H9 (cell line): Measurements from ENCODE around the gene MAP2K7. TPM values are rescaled to one million over a fixed set of nuclear protein-coding genes. Genes with fewer than 3 reads are reported as not detected.

ENCODE experiments used
- DNase-seq: peaks from one replicate; pipeline ENCODE4 v3.0.0-alpha.2; 2017
- H2AFZ ChIP-seq: one replicate; pipeline ENCODE4 v1.6.1; 2013; ENCODE audit warnings: mild to moderate bottlenecking, low read length, control low read depth, moderate library complexity
- H2AK5ac ChIP-seq: 2 replicates; pipeline ENCODE4 v1.6.1; 2013; ENCODE audit warnings: low read length, control low read depth, mixed read lengths; ENCODE audit not compliant: insufficient read length
- H2BK120ac ChIP-seq: one replicate; pipeline ENCODE4 v1.6.1; 2013; ENCODE audit warnings: low read depth, mild to moderate bottlenecking, low read length, control low read depth, inconsistent platforms; ENCODE audit not compliant: poor library complexity, severe bottlenecking
- H2BK12ac ChIP-seq: 2 replicates; pipeline ENCODE4 v1.6.1; 2013; ENCODE audit warnings: low read length, control low read depth, mixed read lengths, low read depth; ENCODE audit not compliant: insufficient read length
- H2BK15ac ChIP-seq: 2 replicates; pipeline ENCODE4 v1.6.1; 2013; ENCODE audit warnings: low read depth, low read length, control low read depth
- H2BK20ac ChIP-seq: one replicate; pipeline ENCODE4 v1.6.1; 2013; ENCODE audit warnings: low read depth, mild to moderate bottlenecking, low read length, control low read depth, inconsistent platforms; ENCODE audit not compliant: poor library complexity, severe bottlenecking
- H2BK5ac ChIP-seq: 2 replicates; pipeline ENCODE4 v1.6.1; 2013; ENCODE audit warnings: low read length, control low read depth, mixed read lengths; ENCODE audit not compliant: insufficient read length
- H3K14ac ChIP-seq: 2 replicates; pipeline ENCODE4 v1.6.1; 2013; ENCODE audit warnings: low read length, control low read depth; ENCODE audit not compliant: insufficient read depth
- H3K18ac ChIP-seq: 2 replicates; pipeline ENCODE4 v1.6.1; 2013; ENCODE audit warnings: low read depth, mild to moderate bottlenecking, mixed read lengths, low read length, control low read depth; ENCODE audit not compliant: insufficient read length
- H3K23ac ChIP-seq: 2 replicates; pipeline ENCODE4 v1.6.1; 2013; ENCODE audit warnings: low read length, control low read depth, mixed read lengths, low read depth; ENCODE audit not compliant: insufficient read length
- H3K23me2 ChIP-seq: 2 replicates; pipeline ENCODE4 v1.6.1; 2013; ENCODE audit warnings: low read depth, mild to moderate bottlenecking, mixed read lengths, low read length, control low read depth; ENCODE audit not compliant: insufficient read length, poor library complexity, severe bottlenecking
- H3K27ac ChIP-seq: 2 replicates; pipeline ENCODE4 v1.5.1; 2013; ENCODE audit warnings: low read length, control low read depth, mixed read lengths, low read depth; ENCODE audit not compliant: insufficient read length
- H3K27me3 ChIP-seq: 2 replicates; pipeline ENCODE4 v1.6.1; 2013; ENCODE audit warnings: low read length, control low read depth, inconsistent platforms; ENCODE audit not compliant: insufficient read depth
- H3K4ac ChIP-seq: 2 replicates; pipeline ENCODE4 v1.6.1; 2013; ENCODE audit warnings: low read depth, mild to moderate bottlenecking, control low read depth, inconsistent platforms, low read length, moderate library complexity
- H3K4me1 ChIP-seq: 2 replicates; pipeline ENCODE4 v1.6.1; 2013; ENCODE audit warnings: low read length, control low read depth, inconsistent platforms; ENCODE audit not compliant: insufficient read depth
- H3K4me2 ChIP-seq: 2 replicates; pipeline ENCODE4 v1.6.1; 2013; ENCODE audit warnings: low read length, control low read depth, mixed read lengths; ENCODE audit not compliant: insufficient read length, insufficient read depth
- H3K56ac ChIP-seq: 2 replicates; pipeline ENCODE4 v1.6.1; 2013; ENCODE audit warnings: low read depth, mild to moderate bottlenecking, mixed read lengths, low read length, control low read depth; ENCODE audit not compliant: insufficient read length
- H3K79me1 ChIP-seq: 2 replicates; pipeline ENCODE4 v1.6.1; 2013; ENCODE audit warnings: low read depth, mild to moderate bottlenecking, moderate library complexity, low read length, control low read depth, inconsistent platforms; ENCODE audit not compliant: insufficient read depth, poor library complexity, severe bottlenecking
- H3K79me2 ChIP-seq: 2 replicates; pipeline ENCODE4 v1.6.1; 2013; ENCODE audit warnings: low read length, control low read depth, inconsistent platforms; ENCODE audit not compliant: insufficient read depth
- H3K9ac ChIP-seq: 2 replicates; pipeline ENCODE4 v1.6.1; 2013; ENCODE audit warnings: low read length, control low read depth, mixed read lengths; ENCODE audit not compliant: insufficient read length; ENCODE audit errors: extremely low read depth
- H3K9me3 ChIP-seq: one replicate; pipeline ENCODE4 v1.6.1; 2013; ENCODE audit warnings: low read depth, low read length, inconsistent platforms; ENCODE audit not compliant: control insufficient read depth
- H3T11ph ChIP-seq: one replicate; pipeline ENCODE4 v1.6.1; 2013; ENCODE audit warnings: mild to moderate bottlenecking, low read length, control low read depth, inconsistent platforms
- H4K20me1 ChIP-seq: one replicate; pipeline ENCODE4 v1.6.1; 2013; ENCODE audit not compliant: control insufficient read depth, insufficient read length, insufficient read depth
- H4K5ac ChIP-seq: 2 replicates; pipeline ENCODE4 v1.6.1; 2013; ENCODE audit warnings: low read depth, mild to moderate bottlenecking, mixed read lengths, low read length, control low read depth; ENCODE audit not compliant: insufficient read length
- H4K8ac ChIP-seq: replicated peaks from 2 replicates; pipeline ENCODE4 v1.6.1; 2013; ENCODE audit warnings: low read length, control low read depth, mixed read lengths, low read depth; ENCODE audit not compliant: insufficient read length
- H4K91ac ChIP-seq: 2 replicates; pipeline ENCODE4 v1.6.1; 2013; ENCODE audit warnings: low read depth, mild to moderate bottlenecking, moderate library complexity, mixed read lengths, low read length, control low read depth; ENCODE audit not compliant: insufficient read length
- H3K27ac Mint-ChIP-seq, 3 experiments: 2 replicates in 2 of 3; 3 replicates in 1 of 3; pipeline ENCODE4 v1.8.0; 2020 to 2021; ENCODE audit warnings: mixed read lengths in 3 of 3, mild to moderate bottlenecking in 1 of 3, moderate library complexity in 1 of 3
- H3K27me3 Mint-ChIP-seq: 2 replicates; pipeline ENCODE4 v1.8.0; 2021; ENCODE audit warnings: low read depth, mild to moderate bottlenecking, moderate library complexity, mixed read lengths
- H3K36me3 Mint-ChIP-seq, 3 experiments: 2 replicates in 2 of 3; 3 replicates in 1 of 3; pipeline ENCODE4 v1.8.0; 2020 to 2021; ENCODE audit warnings: low read depth in 3 of 3, mixed read lengths in 3 of 3; ENCODE audit not compliant: insufficient read depth in 1 of 3
- H3K4me1 Mint-ChIP-seq, 2 experiments: 2 replicates each; pipeline ENCODE4 v1.8.0; 2020; ENCODE audit warnings: mixed read lengths in 2 of 2
- H3K4me3 Mint-ChIP-seq, 2 experiments: 2 replicates in 1 of 2; 3 replicates in 1 of 2; pipeline ENCODE4 v1.8.0; 2020 to 2021; ENCODE audit warnings: mild to moderate bottlenecking in 2 of 2, mixed read lengths in 2 of 2, moderate library complexity in 1 of 2
- H3K9me3 Mint-ChIP-seq, 2 experiments: 2 replicates in 1 of 2; 3 replicates in 1 of 2; pipeline ENCODE4 v1.8.0; 2020; ENCODE audit warnings: mild to moderate bottlenecking in 2 of 2, mixed read lengths in 2 of 2, moderate library complexity in 1 of 2
- CTCF ChIP-seq: fragments of 200-600 bp; sonication (generic); conservative IDR thresholded peaks from 3 replicates; pipeline ENCODE4 v1.8.0; 2021; ENCODE audit warnings: antibody characterized with exemption, mild to moderate bottlenecking
- WGBS: extraction: QIAGEN DNeasy Blood & Tissue Kit; methylation state at CpG from one replicate; pipeline ENCODE4 v1.1.7; 2013; ENCODE audit warnings: missing lambda C conversion rate, low lambda C conversion rate, mixed read lengths; ENCODE audit not compliant: insufficient read length; ENCODE audit errors: extremely low coverage; 5-methylcytosine and 5-hydroxymethylcytosine counted together
- total RNA-seq: library from RNA; stranded (reverse); gene quantifications from 2 replicates; pipeline ENCODE4 v1.2.1, GENCODE V29; 2021

The MAP2K7 gene
- total RNA-seq, 1 experiment from 2014 or later = 48.1 TPM

- H2BK5ac ChIP-seq = no peak overlapping the region
- peak overlapping the region; percentile 33; the same call in 1 of the 2 replicates for H3K14ac ChIP-seq
- H3K27me3 ChIP-seq = peaks cover 4% of the 10 kb centered on the region; the same call in 1 of the 2 replicates
- H2AFZ ChIP-seq = no peak overlapping the region
- H3K4ac ChIP-seq = no peak overlapping the region; the same call in 1 of the 2 replicates
- no peaks in the 10 kb centered on the region; the same call in 1 of the 2 replicates for H3K4me1 ChIP-seq
- H2AK5ac ChIP-seq = no peak overlapping the region
- peaks cover 13 to 43% of the 10 kb centered on the region in 2 experiments for H3K4me1 Mint-ChIP-seq
- no peaks in the 10 kb centered on the region for H3K79me2 ChIP-seq
- H3K9me3 Mint-ChIP-seq = no peaks in the 10 kb centered on the region
- peaks cover 58% of the 10 kb centered on the region for H3K27me3 Mint-ChIP-seq
- no peak overlapping the region for H4K5ac ChIP-seq
- peak; percentile 80 for TF ChIP-seq CTCF
- H4K20me1 ChIP-seq = peaks cover 5% of the 10 kb centered on the region
- H3K79me1 ChIP-seq = no peaks in the 10 kb centered on the region
- H3K23me2 ChIP-seq = peaks cover 15% of the 10 kb centered on the region
- WGBS = no CpG with 5 or more reads among the region's 63 CpGs
- H2BK20ac ChIP-seq = no peak overlapping the region
- no peaks in the 10 kb centered on the region; a peak in 1 of 7 replicates for H3K36me3 Mint-ChIP-seq
- H2BK15ac ChIP-seq = no peak overlapping the region
- H3K4me3 Mint-ChIP-seq = peak overlapping the region; percentile 62 to 85
- no peak overlapping the region for H3T11ph ChIP-seq
- H3K23ac ChIP-seq = no peak overlapping the region
- H3K4me2 ChIP-seq = peak overlapping the region; percentile 63
- no peaks in the 10 kb centered on the region for H3K9me3 ChIP-seq
- no peak overlapping the region for H2BK120ac ChIP-seq
- no peak overlapping the region for H4K8ac ChIP-seq
- H3K18ac ChIP-seq = peak overlapping the region; percentile 12
- no peak overlapping the region for H3K56ac ChIP-seq
- H3K27ac ChIP-seq = no peak overlapping the region
- H2BK12ac ChIP-seq = no peak overlapping the region
- 0 out of 7 replicates have a peak overlapping the region, but pooled peaks of 1 of the 3 experiments have one; percentile 37 for H3K27ac Mint-ChIP-seq
- H4K91ac ChIP-seq = no peak overlapping the region
- peak; percentile 85 for DNase-seq
- H3K9ac ChIP-seq = no peak overlapping the region
Measured at GRCh38 chr19:7861619-7862412, 41.9 kb upstream of the MAP2K7 start.
